ENCODE results near the gene SELENON. TPM values are rescaled to one million over a fixed set of nuclear protein-coding genes. Genes with fewer than 3 reads are reported as not detected.

SELENON gene
- total and polyA plus RNA-seq, 9 of the 15 experiments (the other 6 are each of a cell fraction or from before 2014, with no cell fraction given) = 0.43 to 26.7 (median 7.0) TPM

GRCh38 chr1:25858906-25859789 lies 59.2 kb downstream of the SELENON start, which contains the start of gene AUNIP (continued):
- TF ChIP-seq ZNF609 (CRISPR knock-in tag; IDR thresholded peaks at IDR 0.05; ENCODE audit: borderline replicate concordance) (0 out of 2 replicates have a peak, but pooled peaks have one; percentile 74), FUS (optimal IDR thresholded peaks at IDR 0.05; ENCODE audit: low read depth, low read length) (no peak), ARHGAP35 (IDR thresholded peaks at IDR 0.05; ENCODE audit: partially characterized antibody) (peak; percentile 89), NFATC3 (IDR thresholded peaks at IDR 0.05) (peak; percentile 62; the same call in 1 of the 2 replicates), PCBP1 (IDR thresholded peaks at IDR 0.05; ENCODE audit: low read depth, low read length, poor library complexity, severe bottlenecking) (no peak), E2F4 (CRISPR knock-in tag; IDR thresholded peaks at IDR 0.05; ENCODE audit: low read depth) (peak; percentile 96), CCNT2 (IDR thresholded peaks at IDR 0.05; ENCODE audit: borderline replicate concordance, extremely low read depth, insufficient read length, low read depth, low read length) (peak; percentile 96), ZNF561 (CRISPR knock-in tag; conservative IDR thresholded peaks at IDR 0.05) (0 out of 2 replicates have a peak, but pooled peaks have one; percentile 29), ZKSCAN3 (CRISPR knock-in tag; IDR thresholded peaks at IDR 0.05) (no peak), ZC3H4 (CRISPR knock-in tag; IDR thresholded peaks at IDR 0.05; ENCODE audit: borderline replicate concordance) (peak; percentile 68; the same call in 1 of the 2 replicates), SRSF1 (IDR thresholded peaks at IDR 0.05; ENCODE audit: low read depth, low read length) (no peak), EP400 (IDR thresholded peaks at IDR 0.05) (peak; percentile 94), NR4A1 (CRISPR knock-in tag; IDR thresholded peaks at IDR 0.05) (no peak), NR4A1 (tag; IDR thresholded peaks at IDR 0.05) (peak; percentile 47; the same call in 1 of the 2 replicates), MCM7 (IDR thresholded peaks at IDR 0.05) (peak in 1 of 2 experiments; percentile 38; a peak in 1 of 4 replicates), ZNF740 (CRISPR knock-in tag; IDR thresholded peaks at IDR 0.05) (peak; percentile 70; the same call in 1 of the 2 replicates), ZNF740 (tag; IDR thresholded peaks at IDR 0.05) (no peak), MTA3 (IDR thresholded peaks at IDR 0.05; ENCODE audit: borderline replicate concordance) (peak; percentile 93), GATAD2A (IDR thresholded peaks at IDR 0.05) (no peak)

All from K562 (cell line).